MM.1S (cell line): Measurements from ENCODE around the gene GRB10.

Experiments used
- DNase-seq: peaks from one replicate; pipeline ENCODE4 v3.0.0-alpha.2; 2015
- H2AFZ ChIP-seq: fragments of 300-600 bp; sonication (generic); 2 replicates; pipeline ENCODE4 v1.6.0; 2016; ENCODE audit warnings: antibody characterized with exemption, low read length
- H3F3A ChIP-seq: fragments of 300-600 bp; sonication (generic); 2 replicates; pipeline ENCODE4 v1.6.1; 2016; ENCODE audit warnings: mild to moderate bottlenecking, antibody characterized with exemption, low read length, moderate library complexity, mixed read lengths; ENCODE audit not compliant: insufficient read depth
- H3K27ac ChIP-seq: fragments of 300-600 bp; sonication (generic); 2 replicates; pipeline ENCODE4 v1.5.1; 2016; ENCODE audit warnings: mild to moderate bottlenecking, low read length
- H3K27me3 ChIP-seq: fragments of 300-600 bp; sonication (generic); replicated peaks from 2 replicates; pipeline ENCODE4 v1.6.0; 2016; ENCODE audit warnings: low read length; ENCODE audit not compliant: insufficient read depth
- H3K36me3 ChIP-seq: fragments of 300-600 bp; sonication (generic); replicated peaks from 2 replicates; pipeline ENCODE4 v1.6.1; 2016; ENCODE audit warnings: mild to moderate bottlenecking, low read length, mixed read lengths; ENCODE audit not compliant: insufficient read depth
- H3K4me1 ChIP-seq: fragments of 300-600 bp; sonication (generic); 2 replicates; pipeline ENCODE4 v1.6.1; 2016; ENCODE audit warnings: low read length, mixed read lengths
- H3K4me2 ChIP-seq: fragments of 300-600 bp; sonication (generic); 2 replicates; pipeline ENCODE4 v1.6.0; 2016; ENCODE audit warnings: low read depth, low read length
- H3K4me3 ChIP-seq: fragments of 300-600 bp; sonication (generic); 2 replicates; pipeline ENCODE4 v1.5.1; 2016; ENCODE audit warnings: low read length, mixed read lengths
- H3K79me2 ChIP-seq: fragments of 300-600 bp; sonication (generic); 2 replicates; pipeline ENCODE4 v1.6.1; 2016; ENCODE audit warnings: mixed run types, low read length, mixed read lengths
- H3K9ac ChIP-seq: fragments of 300-600 bp; sonication (generic); 2 replicates; pipeline ENCODE4 v1.6.1; 2016; ENCODE audit warnings: low read length, mixed read lengths
- H3K9me2 ChIP-seq: fragments of 300-600 bp; sonication (generic); replicated peaks from 2 replicates; pipeline ENCODE4 v1.6.1; 2016; ENCODE audit warnings: mild to moderate bottlenecking, low read length, mixed read lengths; ENCODE audit not compliant: insufficient read depth
- H3K9me3 ChIP-seq: fragments of 300-600 bp; sonication (generic); replicated peaks from 2 replicates; pipeline ENCODE4 v1.6.1; 2016; ENCODE audit warnings: mild to moderate bottlenecking, low read length, mixed read lengths; ENCODE audit not compliant: insufficient read depth
- H4K20me1 ChIP-seq: fragments of 300-600 bp; sonication (generic); 2 replicates; pipeline ENCODE4 v1.6.1; 2016; ENCODE audit warnings: mild to moderate bottlenecking, low read length, moderate library complexity, mixed read lengths; ENCODE audit not compliant: insufficient read depth
- CTCF ChIP-seq: fragments of 300-600 bp; sonication (generic); IDR thresholded peaks from 2 replicates; pipeline ENCODE4 v1.5.1; 2016; ENCODE audit warnings: antibody characterized with exemption, low read length, mixed read lengths
- EZH2 ChIP-seq: fragments of 300-600 bp; sonication (generic); optimal IDR thresholded peaks from 2 replicates; pipeline ENCODE3; 2017; ENCODE audit warnings: low read depth, mild to moderate bottlenecking, antibody characterized with exemption, low read length, mixed read lengths
- EZH2phosphoT487 ChIP-seq: fragments of 300-600 bp; sonication (generic); IDR thresholded peaks from 2 replicates; pipeline ENCODE4 v1.6.1; 2018; ENCODE audit warnings: antibody characterized with exemption, low read length

GRB10 gene

DNA sequence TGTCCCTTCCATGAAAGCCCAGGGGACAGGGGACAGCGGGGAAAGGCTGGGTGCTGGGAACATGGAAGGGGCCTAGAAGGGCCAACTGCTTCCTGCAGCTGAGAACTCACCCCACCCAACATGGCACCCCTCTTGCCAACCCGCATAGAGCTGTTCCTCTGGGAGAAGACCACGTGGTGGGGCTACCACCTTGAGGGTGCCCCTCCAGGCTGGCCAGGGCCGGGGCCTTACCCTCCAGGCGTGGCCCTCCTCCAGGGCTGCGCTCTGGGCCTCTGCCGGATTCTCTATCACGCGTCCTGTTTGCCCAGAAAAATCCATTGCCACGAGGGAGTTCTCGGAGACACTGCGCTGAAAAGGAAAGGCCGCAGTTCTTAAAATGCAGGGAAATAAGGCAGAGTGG lies 177.6 kb downstream of the GRB10 start:
- TF ChIP-seq CTCF, result no peak
- TF ChIP-seq EZH2phosphoT487, result no peak
- TF ChIP-seq EZH2, result no peak

GRCh38 chr7:50603287-50603686 lies 179.4 kb downstream of the GRB10 start:
- no peaks in the 10 kb centered on the region for H3K36me3 ChIP-seq
- H3F3A ChIP-seq, result peaks cover 6% of the 10 kb centered on the region; the same call in 1 of the 2 replicates
- no peaks in the 10 kb centered on the region for H3K27me3 ChIP-seq
- H3K9me3 ChIP-seq, result no peaks in the 10 kb centered on the region
- TF ChIP-seq EZH2 (no peak), CTCF (no peak), EZH2phosphoT487 (no peak)
- no peak overlapping the region for H3K9ac ChIP-seq
- no peak for DNase-seq
- no peaks in the 10 kb centered on the region for H4K20me1 ChIP-seq
- H3K4me3 ChIP-seq, result no peak overlapping the region
- H3K27ac ChIP-seq, result no peak overlapping the region
- no peak overlapping the region for H2AFZ ChIP-seq
- no peaks in the 10 kb centered on the region for H3K79me2 ChIP-seq
- H3K4me2 ChIP-seq, result no peak overlapping the region
- peaks cover 5% of the 10 kb centered on the region; the same call in 1 of the 2 replicates for H3K4me1 ChIP-seq
- no peaks in the 10 kb centered on the region for H3K9me2 ChIP-seq

More for the DNA sequence above, 177.6 kb downstream of the GRB10 start:
- H3K4me3 ChIP-seq, result no peak overlapping the region
- H3K79me2 ChIP-seq, result no peaks in the 10 kb centered on the region
- no peaks in the 10 kb centered on the region for H3K9me3 ChIP-seq
- no peaks in the 10 kb centered on the region for H3K36me3 ChIP-seq
- no peaks in the 10 kb centered on the region; the same call in 1 of the 2 replicates for H3K27me3 ChIP-seq
- H2AFZ ChIP-seq, result no peak overlapping the region
- H3K4me1 ChIP-seq, result peaks cover 8% of the 10 kb centered on the region; the same call in 1 of the 2 replicates
- H3K27ac ChIP-seq, result no peak overlapping the region
- H3K9me2 ChIP-seq, result no peaks in the 10 kb centered on the region
- H3F3A ChIP-seq, result peaks cover 8% of the 10 kb centered on the region; the same call in 1 of the 2 replicates
- no peak for DNase-seq
- H4K20me1 ChIP-seq, result no peaks in the 10 kb centered on the region
- H3K4me2 ChIP-seq, result no peak overlapping the region
- no peak overlapping the region for H3K9ac ChIP-seq

DNA sequence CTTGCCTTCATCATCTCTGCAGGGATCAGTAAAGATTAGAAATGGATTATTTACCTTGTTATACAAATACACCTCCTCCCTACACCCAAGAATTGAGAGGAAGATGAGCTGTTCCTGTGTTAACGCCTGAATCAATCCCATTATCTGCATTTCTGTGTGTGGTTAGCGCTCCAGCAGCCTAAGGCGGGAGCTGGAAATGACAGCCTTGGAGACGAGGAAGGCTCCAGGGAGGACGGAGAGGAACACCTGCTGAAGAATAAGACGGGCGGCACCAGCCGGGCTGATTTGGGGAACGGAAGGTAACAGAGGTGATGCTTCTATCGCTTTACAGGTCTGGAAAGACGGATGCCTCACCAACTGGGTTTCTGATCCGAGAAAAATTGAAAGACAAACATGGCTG lies 183.3 kb downstream of the GRB10 start:
- Histone ChIP-seq H3F3A (no peaks in the 10 kb centered on the region; the same call in 1 of the 2 replicates), H3K9me3 (no peaks in the 10 kb centered on the region), H3K27ac (no peak overlapping the region), H3K4me3 (no peak overlapping the region), H4K20me1 (no peaks in the 10 kb centered on the region), H3K4me2 (no peak overlapping the region), H2AFZ (no peak overlapping the region), H3K9ac (no peak overlapping the region), H3K79me2 (no peaks in the 10 kb centered on the region), H3K9me2 (no peaks in the 10 kb centered on the region), H3K4me1 (peaks cover 7% of the 10 kb centered on the region; the same call in 1 of the 2 replicates), H3K27me3 (no peaks in the 10 kb centered on the region), H3K36me3 (no peaks in the 10 kb centered on the region)
- no peak for DNase-seq
- TF ChIP-seq EZH2, result no peak
- TF ChIP-seq CTCF, result no peak
- TF ChIP-seq EZH2phosphoT487, result no peak
